HUDEP-2 (cell line): ENCODE data around the gene GPM6B.
"Not testable (repeated sequence)": the region's sequence is repeated elsewhere in the genome, so short reads cannot be mapped to it uniquely, and the experiment has no call there.

Experiments
- DNase-seq, 76 experiments: peaks; one replicate each; lab custom pipeline; 2025; ENCODE audit not compliant: unreplicated experiment in 76 of 76; lab: John Stamatoyannopoulos, UW

The GPM6B gene

GRCh38 chrX:13733506-13733905 lies 83.4 kb downstream of the GPM6B start:
- DNase-seq = no peak

- DNase-seq = no peak
Observed at GRCh38 chrX:13732246-13733067, 84.4 kb downstream of the GPM6B start.

GRCh38 chrX:13730523-13730922 lies 86.4 kb downstream of the GPM6B start:
- DNase-seq = not testable (repeated sequence)

GRCh38 chrX:13726583-13726982 lies 90.3 kb downstream of the GPM6B start:
- DNase-seq = not testable (repeated sequence)

- DNase-seq = not testable (repeated sequence)
Observed at GRCh38 chrX:13724878-13725277, 92.0 kb downstream of the GPM6B start.

GRCh38 chrX:13721819-13722519 lies 94.9 kb downstream of the GPM6B start:
- DNase-seq = peak in 3 of 76 experiments; percentile 0 to 4 (median 2)

- no peak for DNase-seq
Observed at GRCh38 chrX:13721371-13721770, 95.5 kb downstream of the GPM6B start.
